ENCODE results near the gene VPS51.
A peak's percentile ranks its signal among the peaks of the same experiment; 100 is the strongest.

VPS51 gene

DNA sequence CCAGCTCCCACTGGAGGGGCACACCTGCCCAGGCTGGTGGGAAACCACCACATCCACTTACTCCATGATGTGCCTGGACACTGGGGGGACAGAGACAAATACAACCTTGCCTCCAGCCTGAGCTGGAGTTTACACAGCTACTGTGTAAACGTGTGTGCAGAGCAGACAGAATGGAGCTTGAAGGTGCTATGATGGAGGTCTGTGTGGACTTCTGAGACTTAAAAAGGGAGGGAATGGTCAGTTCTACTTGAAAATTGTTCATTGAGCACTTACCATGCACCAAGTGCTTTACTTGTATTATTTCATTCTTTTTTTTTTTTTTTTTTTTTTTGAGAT is 23.4 kb upstream of the VPS51 start:
- no peak for DNase-seq (ENCODE audit: low spot score)

DNA sequence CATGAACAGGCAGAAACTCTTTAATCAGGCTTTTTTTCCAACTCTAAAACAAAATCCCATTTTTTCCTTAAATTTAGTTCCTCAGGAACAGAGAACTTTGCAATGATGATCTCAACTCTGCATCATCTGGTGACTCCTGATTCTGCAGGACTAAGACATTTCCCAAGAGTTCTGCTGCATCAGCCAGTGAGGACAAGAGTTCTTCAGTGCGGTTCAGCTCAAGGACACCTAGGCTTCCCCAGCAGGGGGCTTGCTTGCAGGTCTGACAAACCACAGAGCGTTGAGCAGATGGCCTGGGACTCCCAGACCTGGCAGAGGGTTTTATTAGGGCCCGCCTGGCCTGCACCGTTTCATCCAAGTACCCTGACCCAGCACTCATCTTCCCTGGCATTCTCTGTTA is 18.6 kb upstream of the VPS51 start:
- DNase-seq (ENCODE audit: low spot score): no peak

DNA sequence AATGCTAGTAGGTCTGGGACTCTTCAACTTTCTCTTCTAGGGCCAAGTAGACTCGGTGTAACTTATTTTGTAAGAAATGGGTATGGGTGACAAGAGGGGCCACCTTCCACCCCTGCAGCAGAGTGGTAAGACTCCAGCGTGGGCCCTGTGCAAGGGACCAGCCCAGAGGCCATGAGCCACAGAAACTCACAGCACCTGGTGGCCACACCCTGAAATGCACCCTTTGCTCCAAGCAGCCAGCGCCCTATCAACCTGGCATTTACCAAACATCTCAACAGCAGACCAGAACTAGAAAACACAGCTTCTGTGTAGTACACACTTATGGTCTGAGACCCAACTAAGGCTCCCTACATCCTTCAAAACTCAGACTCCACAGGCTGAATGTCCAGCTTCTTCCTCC is 17.9 kb upstream of the VPS51 start:
- peak; percentile 64 for DNase-seq (ENCODE audit: low spot score)

DNA sequence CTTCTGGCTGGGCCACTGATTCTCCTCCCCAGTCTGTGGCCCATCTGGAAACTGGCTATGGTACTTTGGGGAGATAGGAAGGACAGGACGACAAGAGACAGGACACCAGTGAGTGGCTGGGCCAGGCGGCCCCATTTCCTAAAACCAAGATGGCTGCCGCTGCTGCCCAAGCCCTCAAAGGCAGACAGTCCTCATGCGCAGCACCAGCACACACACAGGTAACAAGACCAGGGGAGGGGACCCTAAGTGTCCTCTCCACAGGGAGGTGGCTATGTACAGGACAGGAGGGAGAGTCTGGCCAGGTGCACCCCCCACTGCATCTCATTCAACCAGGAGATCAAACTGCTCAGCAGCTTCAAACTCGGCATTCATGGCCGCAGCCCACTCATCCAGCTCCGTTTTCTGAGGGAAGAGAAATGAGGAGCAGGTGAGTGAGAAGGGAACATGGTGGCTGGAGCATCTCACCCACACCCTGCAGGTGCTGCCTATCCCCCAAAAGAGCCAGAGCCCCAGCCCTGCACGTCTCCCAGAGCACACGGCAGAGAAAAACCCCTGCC is 17.1 kb upstream of the VPS51 start:
- DNase-seq (ENCODE audit: low spot score): no peak

DNA sequence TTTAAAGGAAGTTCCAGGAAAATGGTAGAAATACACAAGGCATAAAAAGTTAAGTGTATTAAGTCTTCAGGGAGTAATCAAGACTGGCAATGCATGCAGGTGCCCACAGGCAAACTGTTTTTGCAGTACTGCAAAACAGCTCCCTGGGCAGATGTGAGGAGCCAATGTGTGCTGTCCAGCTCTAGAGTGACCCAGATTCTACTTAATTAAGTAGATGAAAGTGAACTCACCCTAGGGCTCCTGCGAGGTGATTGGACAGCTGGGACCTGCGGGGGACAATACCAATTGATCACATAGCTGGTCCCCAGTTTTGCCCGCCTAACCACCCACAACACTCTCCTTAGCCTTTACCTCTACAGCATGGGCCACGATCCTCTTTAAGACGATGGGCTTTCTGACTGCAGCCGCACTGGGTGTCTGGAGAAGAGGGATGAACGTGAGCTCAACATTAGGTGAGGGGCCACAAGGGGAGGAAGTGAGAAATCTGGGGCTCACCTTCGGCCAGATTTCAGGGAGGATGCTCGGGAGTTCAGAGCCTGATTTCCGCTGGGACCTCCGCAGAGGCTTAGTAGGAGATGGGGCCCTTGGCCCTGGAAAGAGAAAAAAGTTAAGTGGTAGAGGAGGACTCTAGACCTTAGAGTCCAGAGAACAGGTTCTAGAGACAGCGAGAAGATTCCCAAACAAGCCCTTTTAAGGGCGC is 12.7 kb upstream of the VPS51 start:
- no peak for DNase-seq (ENCODE audit: low spot score)

DNA sequence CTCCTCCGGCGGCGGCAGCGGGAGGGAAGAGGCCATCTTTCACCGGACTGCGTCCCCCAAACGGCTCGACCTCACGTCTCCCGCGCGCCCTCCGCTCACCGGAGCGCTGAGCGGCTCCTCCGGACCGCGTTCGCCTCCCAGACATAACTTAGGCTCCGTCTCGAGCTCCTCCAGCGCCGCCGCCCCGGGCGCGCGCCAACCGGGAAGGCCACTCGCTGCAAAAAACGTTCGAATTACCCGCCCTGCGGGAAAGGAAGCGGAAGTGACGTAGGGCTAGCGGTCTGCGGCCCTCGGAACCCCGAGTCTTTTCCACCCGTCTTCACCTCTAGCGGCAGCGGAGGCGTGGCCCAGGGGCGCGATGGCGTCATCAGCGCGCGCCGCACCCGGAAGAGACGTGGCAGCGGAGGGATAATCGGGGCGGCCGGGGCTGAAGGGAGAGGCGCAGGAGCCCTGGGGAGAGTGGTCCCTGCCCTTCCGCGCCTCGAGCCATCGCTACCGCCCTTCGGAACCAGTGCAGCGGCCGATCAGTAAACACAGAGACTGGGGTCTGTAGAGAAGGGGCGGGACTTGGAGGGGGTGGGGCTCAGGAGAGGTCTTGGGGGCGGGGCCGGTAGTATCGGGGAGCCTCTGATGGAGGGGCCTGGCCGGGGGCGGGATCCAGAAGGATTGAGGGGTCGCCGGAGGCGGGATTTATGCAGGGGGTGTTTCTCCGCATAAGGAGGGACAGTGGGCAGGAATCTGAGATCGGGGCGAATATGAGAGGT is 12.0 kb upstream of the VPS51 start, which contains the start of the genes CDCA5 and ZFPL1:
CDCA5 (minus strand) TSS at position 207 of the 764 bp plus-strand sequence; CDS start at position 145, 62 bp downstream.
ZFPL1 (plus strand) TSS at position 389 of the 764 bp plus-strand sequence. CDS start 477 bp downstream, outside the sequence.
- DNase-seq (ENCODE audit: low spot score): peak; percentile 98

DNA sequence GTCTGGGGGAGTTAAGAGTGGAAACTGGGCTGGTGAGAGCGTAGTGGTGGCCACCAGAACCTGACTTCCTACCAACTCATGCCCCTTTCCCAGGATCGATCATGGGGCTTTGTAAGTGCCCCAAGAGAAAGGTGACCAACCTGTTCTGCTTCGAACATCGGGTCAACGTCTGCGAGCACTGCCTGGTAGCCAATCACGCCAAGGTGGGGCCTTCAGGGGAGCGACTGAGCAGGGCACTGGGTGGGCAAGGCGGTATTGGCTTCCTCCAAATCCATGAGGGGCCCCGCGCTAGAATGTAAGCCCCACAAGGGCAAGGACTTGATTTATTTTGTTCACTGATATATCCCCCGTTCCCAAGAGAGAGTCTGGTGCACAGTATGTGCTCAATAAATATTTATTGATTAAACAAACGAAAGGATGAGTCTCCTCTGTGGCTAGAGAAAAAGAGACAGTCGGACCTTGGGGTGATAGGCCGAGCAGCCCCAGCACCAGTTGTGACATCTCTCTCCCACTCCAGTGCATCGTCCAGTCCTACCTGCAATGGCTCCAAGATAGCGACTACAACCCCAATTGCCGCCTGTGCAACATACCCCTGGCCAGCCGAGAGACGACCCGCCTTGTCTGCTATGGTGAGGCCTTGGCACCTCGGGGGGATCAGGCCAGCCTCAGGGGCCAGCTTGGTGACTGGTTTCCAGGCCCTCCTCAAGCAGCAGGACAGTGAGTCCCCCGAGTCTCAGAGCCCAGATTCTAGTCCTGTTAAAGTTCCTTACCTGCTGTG is 11.2 kb upstream of the VPS51 start:
- no peak for DNase-seq (ENCODE audit: low spot score)

DNA sequence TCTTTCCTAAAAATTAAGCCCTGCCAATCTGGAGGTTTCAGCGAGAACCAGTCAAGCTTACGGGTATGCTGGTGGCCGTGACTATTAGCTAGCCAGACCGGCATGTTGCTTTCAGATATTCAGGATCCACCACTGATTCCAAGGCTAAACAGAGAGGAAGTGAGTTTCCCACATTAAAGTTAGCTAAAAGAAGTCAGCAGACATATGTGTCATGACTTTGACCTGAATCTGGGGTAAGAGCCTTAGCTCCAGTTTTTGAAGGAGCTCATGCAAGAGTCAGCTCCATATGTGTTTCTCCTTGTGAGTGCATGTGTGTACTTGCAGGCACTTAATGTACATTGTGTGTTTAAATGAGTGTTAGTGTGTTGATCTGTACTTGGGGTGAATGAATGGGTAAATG is 10.6 kb upstream of the VPS51 start:
- DNase-seq (ENCODE audit: low spot score): no peak

DNA sequence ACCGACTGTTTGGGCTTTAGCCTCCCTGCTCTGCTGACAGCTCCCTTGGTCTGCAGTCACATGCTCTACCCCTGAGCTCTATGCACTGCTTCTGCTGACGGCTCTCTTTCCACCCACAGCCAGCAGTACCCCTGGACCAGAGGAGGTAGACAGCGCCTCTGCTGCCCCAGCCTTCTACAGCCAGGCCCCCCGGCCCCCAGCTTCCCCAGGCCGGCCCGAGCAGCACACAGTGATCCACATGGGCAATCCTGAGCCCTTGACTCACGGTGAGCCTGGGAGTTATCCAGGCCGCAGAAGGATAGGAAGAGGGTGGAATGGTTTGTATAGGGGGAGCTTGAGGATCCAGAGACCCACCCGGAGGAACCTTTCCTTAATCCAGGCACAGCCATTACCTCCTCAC is 9.2 kb upstream of the VPS51 start:
- DNase-seq (ENCODE audit: low spot score): no peak

DNA sequence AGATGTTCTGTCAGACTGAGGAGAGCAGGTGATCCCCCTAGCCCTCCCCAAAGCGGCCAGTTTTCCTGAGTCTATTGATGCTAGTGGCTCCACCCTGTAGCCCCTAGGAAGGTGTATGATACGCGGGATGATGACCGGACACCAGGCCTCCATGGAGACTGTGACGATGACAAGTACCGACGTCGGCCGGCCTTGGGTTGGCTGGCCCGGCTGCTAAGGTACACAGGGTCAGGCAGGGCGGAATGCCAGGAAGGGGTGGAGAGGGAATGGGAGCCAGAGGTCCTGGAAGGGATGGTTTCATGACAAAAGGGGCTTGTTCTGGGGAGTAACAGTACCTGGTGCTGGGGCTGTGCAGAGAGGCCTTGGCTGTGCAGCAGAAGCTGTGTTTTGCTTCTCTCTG is 8.8 kb upstream of the VPS51 start:
- no peak for DNase-seq (ENCODE audit: low spot score)

DNA sequence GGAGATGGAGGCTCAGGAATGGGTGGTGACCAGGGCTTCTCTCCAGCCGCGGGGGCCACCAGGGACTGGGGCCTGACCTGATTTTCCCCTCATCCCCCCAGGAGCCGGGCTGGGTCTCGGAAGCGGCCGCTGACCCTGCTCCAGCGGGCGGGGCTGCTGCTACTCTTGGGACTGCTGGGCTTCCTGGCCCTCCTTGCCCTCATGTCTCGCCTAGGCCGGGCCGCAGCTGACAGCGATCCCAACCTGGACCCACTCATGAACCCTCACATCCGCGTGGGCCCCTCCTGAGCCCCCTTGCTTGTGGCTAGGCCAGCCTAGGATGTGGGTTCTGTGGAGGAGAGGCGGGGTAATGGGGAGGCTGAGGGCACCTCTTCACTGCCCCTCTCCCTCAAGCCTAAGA is 8.2 kb upstream of the VPS51 start:
- DNase-seq (ENCODE audit: low spot score): no peak

DNA sequence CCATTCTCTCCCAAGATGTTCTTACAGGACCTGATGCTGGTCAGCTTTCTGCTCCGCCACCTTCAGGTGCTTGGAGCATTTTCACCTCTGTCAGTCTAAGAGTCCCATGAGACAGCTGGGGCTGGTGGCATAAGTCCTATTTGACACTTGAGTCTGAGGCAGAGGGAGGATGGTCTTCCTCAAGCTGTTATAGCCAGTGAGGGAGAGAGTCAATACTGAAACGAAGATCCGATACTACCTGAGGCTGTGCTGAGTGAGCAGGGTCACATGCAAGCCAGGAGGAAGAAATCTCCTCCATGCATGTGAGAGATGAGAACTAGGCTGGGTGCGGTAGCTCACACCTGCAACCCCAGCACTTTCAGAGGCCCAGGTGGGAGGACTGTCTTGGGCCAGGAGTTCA is 6.4 kb upstream of the VPS51 start:
- no peak for DNase-seq (ENCODE audit: low spot score)

DNA sequence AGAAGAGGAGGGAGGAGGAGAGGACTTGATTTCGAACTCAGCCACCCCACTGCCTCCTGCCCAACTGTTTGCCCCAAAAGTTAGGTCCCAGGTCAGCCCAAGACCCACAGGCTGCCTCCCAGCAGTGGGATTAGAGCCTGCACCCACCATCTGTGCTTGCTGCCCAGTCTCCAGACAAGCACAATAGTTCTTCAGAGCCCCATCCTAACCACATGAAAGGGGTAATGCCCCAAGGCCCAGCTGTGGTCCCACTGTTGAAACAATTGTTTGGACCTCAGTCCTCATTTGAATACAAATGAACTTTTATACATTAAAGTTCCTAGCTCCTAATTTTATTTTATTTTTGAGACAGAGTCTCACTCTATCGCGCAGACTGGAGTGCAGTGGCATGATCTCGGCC is 5.4 kb upstream of the VPS51 start:
- no peak for DNase-seq (ENCODE audit: low spot score)

DNA sequence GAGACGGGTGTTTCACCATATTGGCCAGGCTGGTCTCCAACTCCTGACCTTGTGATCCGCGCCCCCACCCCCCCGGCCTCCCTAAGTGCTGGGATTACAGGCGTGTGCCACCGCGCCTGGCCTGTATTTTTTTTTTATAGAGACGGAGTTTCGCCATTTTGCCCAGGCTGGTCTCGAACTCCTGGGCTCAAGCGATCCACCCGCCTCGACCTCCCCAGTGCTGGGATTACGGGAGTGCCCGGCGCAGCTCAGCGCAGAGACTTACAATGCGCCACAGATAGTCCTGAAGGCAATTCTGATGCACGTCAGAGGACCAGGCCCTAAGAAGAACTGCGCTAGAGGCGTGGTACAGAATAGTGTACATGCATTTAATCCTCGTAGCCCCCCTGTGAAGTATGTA is 587 bp upstream of the VPS51 start:
- no peak for DNase-seq (ENCODE audit: low spot score)

DNA sequence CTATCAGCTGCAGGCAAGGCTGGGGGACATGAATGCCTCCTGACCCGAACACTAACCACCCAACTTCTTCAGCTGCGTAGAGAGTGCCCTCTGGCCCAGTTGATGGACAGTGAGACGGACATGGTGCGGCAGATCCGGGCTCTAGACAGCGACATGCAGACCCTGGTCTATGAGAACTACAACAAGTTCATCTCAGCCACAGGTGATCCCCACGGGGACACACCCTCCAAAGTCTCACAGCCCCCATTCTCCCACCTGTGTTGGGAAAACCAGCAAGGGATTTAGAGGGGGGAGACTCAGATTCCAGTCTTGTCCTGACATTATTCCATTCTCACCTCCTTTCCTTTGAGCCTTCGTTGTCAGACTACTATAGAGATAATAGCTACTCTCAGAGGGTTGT is 912 bp downstream of the VPS51 start:
- no peak for DNase-seq (ENCODE audit: low spot score)

DNA sequence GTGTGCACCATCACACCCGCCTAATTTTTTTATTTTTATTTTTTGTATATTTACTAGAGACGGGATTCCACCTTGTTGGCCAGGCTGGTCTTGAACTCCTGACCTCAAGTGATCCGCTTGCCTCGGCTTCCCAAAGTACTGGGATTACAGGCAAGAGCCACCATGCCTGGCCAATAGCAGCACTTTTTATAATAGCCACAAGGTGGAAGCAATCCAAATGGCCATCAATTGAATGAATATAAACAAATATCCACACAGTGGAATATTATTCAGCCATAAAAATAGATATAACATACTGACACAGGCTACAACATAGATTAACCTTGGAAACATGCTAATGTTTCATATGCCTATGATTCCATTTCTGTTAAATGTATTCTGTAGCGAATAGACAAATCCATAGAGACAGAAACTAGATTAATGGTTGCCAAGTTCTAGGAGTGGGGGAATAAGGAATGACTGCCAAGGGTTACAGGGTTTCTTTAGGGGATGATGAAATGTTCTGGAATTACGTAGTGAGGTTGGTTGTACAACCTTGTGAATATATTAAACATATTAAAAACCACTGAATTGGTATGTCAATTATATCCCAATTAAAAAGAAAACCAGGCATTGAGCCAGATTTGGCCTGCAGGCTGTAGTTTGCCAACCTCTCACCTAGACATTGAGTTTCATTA is 4.8 kb downstream of the VPS51 start:
- no peak for DNase-seq (ENCODE audit: low spot score)

DNA sequence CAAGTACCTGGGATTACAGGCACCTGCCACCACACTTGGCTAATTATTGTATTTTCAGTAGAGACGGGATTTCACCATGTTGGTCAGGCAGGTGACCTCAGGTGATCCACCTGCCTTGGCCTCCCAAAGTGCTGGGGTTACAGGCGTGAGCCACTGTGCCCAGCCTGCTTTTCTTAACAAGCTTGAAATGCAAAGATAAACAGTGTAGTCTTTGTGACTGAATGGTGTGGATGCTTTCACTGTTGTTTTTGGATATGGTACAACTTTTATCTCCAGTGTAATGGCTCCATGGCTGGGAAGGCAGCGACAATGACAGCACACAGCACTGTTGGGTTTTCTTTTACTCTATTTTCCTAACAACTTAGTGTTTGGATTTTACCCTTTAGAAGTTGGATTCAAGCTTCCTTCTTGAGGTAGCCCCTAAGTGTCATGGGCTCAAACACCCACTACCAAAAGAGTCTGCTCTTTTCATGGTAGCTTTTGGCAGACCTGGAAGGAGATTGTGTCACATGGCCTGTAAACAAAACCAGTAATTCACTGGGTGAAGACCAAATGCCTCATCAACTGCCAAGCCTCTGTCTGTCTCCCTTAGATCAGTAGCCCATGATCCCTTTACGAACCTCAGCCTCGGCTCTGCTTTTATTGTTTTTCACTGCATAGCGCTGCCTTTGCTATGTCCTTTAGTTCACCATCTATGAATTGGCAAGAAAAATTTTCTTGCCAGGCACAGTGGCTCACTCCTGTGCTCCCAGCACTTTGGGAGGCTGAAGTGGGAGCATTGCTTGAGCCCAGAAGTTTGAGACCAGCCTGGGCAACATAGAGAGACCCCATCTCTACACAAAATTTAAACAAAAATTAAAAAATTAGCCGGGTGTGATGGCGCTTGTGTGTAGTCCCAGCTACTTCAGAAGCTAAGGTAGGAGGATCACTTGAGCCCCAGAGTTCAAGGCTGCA is 6.4 kb downstream of the VPS51 start:
- no peak for DNase-seq (ENCODE audit: low spot score)

DNA sequence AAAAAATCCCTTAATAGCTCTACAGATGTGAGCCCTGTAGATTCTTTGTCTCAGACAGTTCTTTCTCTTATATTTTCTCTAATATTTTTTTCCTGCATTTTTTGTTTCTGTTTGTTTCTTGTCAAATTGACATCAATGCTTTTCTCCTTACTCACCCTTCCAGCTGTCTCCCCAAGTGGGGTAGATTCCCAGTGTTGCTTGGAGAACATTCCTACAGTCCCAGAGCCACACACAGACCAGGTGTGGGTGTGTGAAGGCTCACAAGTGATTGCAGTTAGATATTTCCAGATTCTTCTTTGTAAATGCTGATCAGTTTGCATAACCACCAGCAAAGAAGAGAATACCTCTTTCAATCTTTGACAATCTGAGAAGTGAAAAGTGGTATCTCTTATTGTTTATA is 7.5 kb downstream of the VPS51 start:
- no peak for DNase-seq (ENCODE audit: low spot score)

DNA sequence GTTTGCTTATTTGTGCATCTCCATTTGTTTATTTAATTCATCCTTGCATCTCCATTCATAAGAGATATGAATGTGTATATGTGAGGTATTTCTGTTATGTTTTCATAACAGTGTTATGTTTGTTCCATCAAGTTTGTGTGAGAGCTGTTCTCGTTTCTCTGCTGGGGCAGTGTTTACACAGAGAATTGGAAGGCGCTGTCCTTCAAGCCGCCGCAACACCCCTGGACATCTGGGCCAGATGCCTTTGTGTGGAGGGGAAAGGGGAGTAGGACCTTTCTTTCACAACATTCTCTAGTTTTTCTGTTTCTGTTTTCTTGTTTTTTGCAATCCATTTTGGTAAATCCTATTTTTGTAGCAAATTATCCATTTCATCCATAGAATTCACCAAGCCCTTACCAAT is 8.6 kb downstream of the VPS51 start:
- no peak for DNase-seq (ENCODE audit: low spot score)

DNA sequence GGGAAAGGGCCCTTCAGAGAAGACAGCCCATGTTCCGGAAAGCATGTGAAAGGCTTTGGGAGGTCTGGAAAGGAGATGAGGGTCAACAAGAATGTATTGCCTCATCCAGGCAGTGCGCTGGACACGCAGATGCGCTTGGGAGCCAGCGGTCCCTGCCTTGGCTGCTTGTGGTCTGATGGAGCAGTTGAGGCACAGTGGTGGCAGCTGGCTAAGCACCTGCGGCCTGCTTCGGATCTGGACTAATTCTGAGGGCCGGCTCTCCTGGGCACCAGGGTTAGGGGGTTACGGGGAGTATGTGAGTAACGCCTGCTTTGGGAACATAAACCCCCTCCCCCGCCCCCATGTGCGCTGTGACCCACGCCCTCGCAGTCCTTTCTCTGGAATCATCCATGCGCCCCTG is 11.1 kb downstream of the VPS51 start:
- DNase-seq (ENCODE audit: low spot score): no peak

Measured in hematopoietic multipotent progenitor cell treated with erythropoietin and hydrocortisone succinate and interleukin-3 and kit ligand, for 17 days (in vitro differentiated cells).